Vagina (tissue), 2 donors: Measurements from ENCODE around the gene TBC1D16. TPM values are rescaled to one million over a fixed set of nuclear protein-coding genes. Genes with fewer than 3 reads are reported as not detected.

ENCODE experiments used
- DNase-seq, 2 donors: peaks; one replicate each; pipeline ENCODE4 v3.0.0-alpha.2; 2017; ENCODE audit errors: extremely low spot score in 2 of 2
- H3K27ac ChIP-seq: fragments of 200-600 bp; sonication (generic); one replicate; pipeline ENCODE4 v1.5.1; 2019
- H3K27me3 ChIP-seq: fragments of 200-600 bp; sonication (generic); one replicate; pipeline ENCODE4 v1.5.1; 2019
- H3K36me3 ChIP-seq, 2 donors: fragments of 200-600 bp; sonication (generic); one replicate each; pipeline ENCODE4 v1.5.1; 2017 to 2019
- H3K4me1 ChIP-seq: fragments of 200-600 bp; sonication (generic); one replicate; pipeline ENCODE4 v1.5.1; 2019
- H3K4me3 ChIP-seq, 2 donors: fragments of 200-600 bp; sonication (generic); 1 replicate in 1 of 2; 2 replicates in 1 of 2; pipeline ENCODE4 v1.5.1; 2016 to 2019
- H3K9me3 ChIP-seq: fragments of 200-600 bp; sonication (generic); one replicate; pipeline ENCODE4 v1.5.1; 2019
- POLR2A ChIP-seq, 2 donors: fragments of 450-650 bp; IDR thresholded peaks; one replicate each; pipeline ENCODE4 v1.6.1; 2017; ENCODE audit warnings: antibody characterized with exemption in 2 of 2, mild to moderate bottlenecking in 2 of 2, moderate library complexity in 2 of 2
- POLR2AphosphoS5 ChIP-seq, 2 donors: sonication (generic); formaldehyde crosslinking; IDR thresholded peaks; one replicate each; pipeline ENCODE4 v1.9.0; 2017; ENCODE audit warnings: antibody characterized with exemption in 2 of 2, mild to moderate bottlenecking in 2 of 2, low read depth in 1 of 2; ENCODE audit not compliant: insufficient read depth in 1 of 2
- intact Hi-C: fragments of 100-400 bp; cut with DNase I; formaldehyde crosslinking; loops from one replicate; pipeline ENCODE4 v1.15.1; 2023
- total RNA-seq: library from RNA; depleted of rRNA; stranded (reverse); fragments of >200 nt; gene quantifications from one replicate; pipeline ENCODE4 v1.2.3, GENCODE V29; 2016
- TF ChIP-seq, protein P1 (sequence below), 3 experiments: fragments of 450-650 bp in 2 of 3; fragments of 200-600 bp in 1 of 3; sonication (generic) in 1 of 3; IDR thresholded peaks; one replicate each; pipeline ENCODE4 v1.5.1; 2017 to 2019; ENCODE audit warnings: antibody characterized with exemption in 3 of 3, mild to moderate bottlenecking in 2 of 3, moderate library complexity in 2 of 3

TBC1D16 gene
- total RNA-seq: 18.2 TPM

DNA sequence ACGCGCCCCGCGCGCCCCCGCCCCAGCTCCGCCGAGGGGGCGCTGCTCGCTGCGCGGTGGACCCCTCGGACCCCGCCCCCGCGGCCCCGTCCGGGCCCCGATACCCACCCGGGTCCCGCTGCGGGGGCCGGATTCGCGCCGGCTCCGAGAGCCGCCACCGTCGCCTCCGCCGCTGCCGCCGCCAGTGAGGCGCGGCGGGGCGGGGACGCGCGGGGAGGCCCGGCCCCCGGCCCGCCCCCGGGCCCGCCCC is at the start of gene TBC1D16:
TSS of gene TBC1D16 (minus strand) at position 186 of the 250 bp plus-strand sequence. CDS start 22,325 bp downstream, outside the sequence.
- H3K9me3 ChIP-seq: no peaks in the 10 kb centered on the region
- no peak for DNase-seq
- peak within 1 kb of the TSS; percentile 71 to 86 for H3K4me3 ChIP-seq
- intact Hi-C loops: no loop called here
- TF ChIP-seq, protein P1, sequence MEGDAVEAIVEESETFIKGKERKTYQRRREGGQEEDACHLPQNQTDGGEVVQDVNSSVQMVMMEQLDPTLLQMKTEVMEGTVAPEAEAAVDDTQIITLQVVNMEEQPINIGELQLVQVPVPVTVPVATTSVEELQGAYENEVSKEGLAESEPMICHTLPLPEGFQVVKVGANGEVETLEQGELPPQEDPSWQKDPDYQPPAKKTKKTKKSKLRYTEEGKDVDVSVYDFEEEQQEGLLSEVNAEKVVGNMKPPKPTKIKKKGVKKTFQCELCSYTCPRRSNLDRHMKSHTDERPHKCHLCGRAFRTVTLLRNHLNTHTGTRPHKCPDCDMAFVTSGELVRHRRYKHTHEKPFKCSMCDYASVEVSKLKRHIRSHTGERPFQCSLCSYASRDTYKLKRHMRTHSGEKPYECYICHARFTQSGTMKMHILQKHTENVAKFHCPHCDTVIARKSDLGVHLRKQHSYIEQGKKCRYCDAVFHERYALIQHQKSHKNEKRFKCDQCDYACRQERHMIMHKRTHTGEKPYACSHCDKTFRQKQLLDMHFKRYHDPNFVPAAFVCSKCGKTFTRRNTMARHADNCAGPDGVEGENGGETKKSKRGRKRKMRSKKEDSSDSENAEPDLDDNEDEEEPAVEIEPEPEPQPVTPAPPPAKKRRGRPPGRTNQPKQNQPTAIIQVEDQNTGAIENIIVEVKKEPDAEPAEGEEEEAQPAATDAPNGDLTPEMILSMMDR (IDR thresholded peaks at IDR 0.05): no peak
- TF ChIP-seq POLR2A (IDR thresholded peaks at IDR 0.05) (peak in 1 of 2 donors; percentile 26), POLR2AphosphoS5 (IDR thresholded peaks at IDR 0.05; ENCODE audit: insufficient read depth in 1 of 2, low read depth in 1 of 2) (no peak)
- H3K4me1 ChIP-seq: peaks cover 37% of the 10 kb centered on the region
- H3K27ac ChIP-seq: peak within 1 kb of the TSS; percentile 88
- no peaks in the 10 kb centered on the region for H3K27me3 ChIP-seq
- no peaks in the 10 kb centered on the region for H3K36me3 ChIP-seq

DNA sequence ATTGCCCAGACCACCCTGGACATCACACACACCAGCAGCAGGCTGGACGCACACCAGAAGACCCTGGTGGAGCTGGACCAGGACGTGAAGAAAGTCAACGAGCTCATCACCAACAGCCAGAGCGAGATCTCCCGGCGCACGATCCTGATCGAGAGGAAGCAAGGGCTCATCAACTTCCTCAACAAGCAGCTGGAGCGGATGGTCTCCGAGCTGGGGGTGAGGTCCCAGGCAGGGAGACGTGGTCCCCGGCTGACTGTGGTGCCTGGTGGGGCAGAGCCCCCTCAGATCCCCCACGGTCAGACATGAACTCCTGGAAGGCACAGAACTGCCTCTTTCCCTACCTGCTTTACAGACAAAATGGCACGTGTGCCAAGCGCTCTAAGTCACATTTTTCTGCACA is 49.1 kb upstream of the TBC1D16 start:
- Histone ChIP-seq H3K4me1 (no peaks in the 10 kb centered on the region), H3K36me3 (no peaks in the 10 kb centered on the region), H3K27me3 (no peaks in the 10 kb centered on the region), H3K9me3 (no peaks in the 10 kb centered on the region), H3K27ac (no peak overlapping the region), H3K4me3 (no peak overlapping the region)
- TF ChIP-seq POLR2AphosphoS5 (IDR thresholded peaks at IDR 0.05; ENCODE audit: insufficient read depth in 1 of 2, low read depth in 1 of 2) (no peak), POLR2A (IDR thresholded peaks at IDR 0.05) (no peak)
- TF ChIP-seq, protein P1 (IDR thresholded peaks at IDR 0.05): no peak
- DNase-seq: no peak
- intact Hi-C loops: loop anchor here (10.0 kb wide), 1 partner anchor 80 kb away; no protein-coding TSS in a partner anchor

DNA sequence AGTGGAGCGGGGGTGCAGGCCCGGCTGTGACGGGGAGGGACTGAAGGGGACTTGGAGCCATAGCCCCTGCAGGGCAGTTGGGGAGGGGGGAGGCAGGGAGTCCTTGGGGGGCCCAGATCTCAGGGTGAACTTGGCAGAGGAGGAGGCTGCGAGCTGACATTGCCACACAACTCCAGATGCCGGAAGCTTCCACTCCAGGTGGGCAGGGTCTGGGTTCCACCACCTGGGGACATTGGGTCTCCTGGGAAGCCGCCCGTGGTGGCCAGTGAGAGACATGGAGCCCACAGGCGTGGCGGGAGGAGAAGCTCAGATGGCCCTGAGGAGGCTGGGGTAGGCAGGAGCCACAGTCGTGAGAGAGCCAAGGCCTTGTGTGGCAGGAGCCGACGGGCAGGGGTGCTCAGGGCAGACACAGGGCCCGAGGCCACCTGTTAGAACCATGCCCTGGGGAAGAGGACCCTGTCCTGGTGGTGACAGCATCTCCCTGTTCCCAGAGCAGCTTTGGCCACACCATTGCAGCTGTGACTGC is 47.5 kb upstream of the TBC1D16 start:
- no peaks in the 10 kb centered on the region for H3K27me3 ChIP-seq
- H3K4me3 ChIP-seq: no peak overlapping the region
- H3K27ac ChIP-seq: no peak overlapping the region
- no peak for DNase-seq
- TF ChIP-seq, protein P1 (IDR thresholded peaks at IDR 0.05): no peak
- TF ChIP-seq POLR2AphosphoS5 (IDR thresholded peaks at IDR 0.05; ENCODE audit: insufficient read depth in 1 of 2, low read depth in 1 of 2): no peak
- no peak for TF ChIP-seq POLR2A (IDR thresholded peaks at IDR 0.05)
- H3K4me1 ChIP-seq: no peaks in the 10 kb centered on the region
- intact Hi-C loops: loop anchor here (10.0 kb wide), 1 partner anchor 78 kb away; no protein-coding TSS in a partner anchor
- no peaks in the 10 kb centered on the region for H3K9me3 ChIP-seq
- H3K36me3 ChIP-seq: no peaks in the 10 kb centered on the region

DNA sequence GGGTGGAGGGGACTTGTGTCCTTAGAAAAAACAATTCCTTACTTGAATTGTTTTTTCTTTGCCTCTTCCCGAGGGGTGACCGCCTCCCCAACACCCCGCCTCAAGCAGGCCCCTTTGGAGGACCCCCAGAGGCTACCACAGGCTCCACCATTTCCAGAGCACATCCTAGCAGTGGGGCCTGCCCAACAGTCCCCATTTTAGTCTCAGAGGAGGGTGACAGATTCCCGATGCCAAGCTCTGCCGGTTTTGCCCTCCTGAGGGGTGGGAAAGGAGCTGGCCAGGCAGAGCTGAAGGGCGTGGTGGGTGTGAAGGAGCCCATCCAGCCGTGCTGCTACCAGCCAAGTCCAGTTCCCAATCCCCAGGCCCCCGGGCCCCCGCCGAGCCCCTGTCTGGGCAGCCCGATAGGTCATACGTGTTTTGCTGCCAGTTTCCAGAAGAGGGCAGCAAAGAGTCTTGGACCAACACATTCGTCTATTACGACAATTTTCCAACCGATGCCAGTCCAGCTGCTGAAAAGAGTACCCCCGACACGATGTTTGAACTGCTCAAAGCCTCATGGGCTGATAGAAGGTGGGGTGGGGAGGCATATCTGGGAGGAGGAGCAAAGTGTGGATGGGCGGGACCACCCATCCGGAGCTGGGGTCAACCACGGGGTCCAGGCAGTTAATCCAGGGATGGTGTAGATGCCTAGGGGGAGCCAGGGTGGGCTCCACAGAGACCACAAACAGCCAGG is 46.9 kb upstream of the TBC1D16 start:
- Histone ChIP-seq H3K36me3 (no peaks in the 10 kb centered on the region), H3K4me1 (no peaks in the 10 kb centered on the region), H3K27me3 (no peaks in the 10 kb centered on the region), H3K27ac (no peak overlapping the region), H3K4me3 (peak overlapping the region in 1 of 2 donors; percentile 6), H3K9me3 (no peaks in the 10 kb centered on the region)
- TF ChIP-seq POLR2AphosphoS5 (IDR thresholded peaks at IDR 0.05; ENCODE audit: insufficient read depth in 1 of 2, low read depth in 1 of 2): no peak
- no peak for TF ChIP-seq POLR2A (IDR thresholded peaks at IDR 0.05)
- TF ChIP-seq, protein P1 (IDR thresholded peaks at IDR 0.05): peak; percentile 37 to 79 (median 64)
- intact Hi-C loops: loop anchor here (10.0 kb wide), 1 partner anchor 78 kb away; no protein-coding TSS in a partner anchor
- no peak for DNase-seq

DNA sequence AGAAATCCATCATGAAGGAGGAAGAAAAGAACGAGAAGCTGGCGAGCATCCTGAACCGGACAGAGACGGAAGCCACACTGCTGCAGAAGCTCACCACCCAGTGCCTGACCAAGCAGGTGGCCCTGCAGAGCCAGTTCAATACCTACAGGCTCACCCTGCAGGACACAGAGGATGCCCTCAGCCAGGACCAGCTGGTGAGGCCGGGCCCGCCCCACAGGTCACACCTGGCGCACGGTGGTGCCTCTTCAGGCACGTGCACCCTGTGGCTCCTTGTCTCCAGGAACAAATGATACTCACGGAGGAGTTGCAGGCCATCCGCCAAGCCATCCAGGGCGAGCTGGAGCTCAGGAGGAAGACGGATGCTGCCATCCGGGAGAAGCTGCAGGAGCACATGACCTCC is 45.9 kb upstream of the TBC1D16 start:
- intact Hi-C loops: loop anchor here (10.0 kb wide), 1 partner anchor 77 kb away; no protein-coding TSS in a partner anchor
- DNase-seq: no peak
- Histone ChIP-seq H3K36me3 (no peaks in the 10 kb centered on the region), H3K4me3 (no peak overlapping the region), H3K27me3 (no peaks in the 10 kb centered on the region), H3K4me1 (no peaks in the 10 kb centered on the region), H3K27ac (no peak overlapping the region), H3K9me3 (no peaks in the 10 kb centered on the region)
- no peak for TF ChIP-seq POLR2AphosphoS5 (IDR thresholded peaks at IDR 0.05; ENCODE audit: insufficient read depth in 1 of 2, low read depth in 1 of 2)
- TF ChIP-seq POLR2A (IDR thresholded peaks at IDR 0.05): no peak
- TF ChIP-seq, protein P1 (IDR thresholded peaks at IDR 0.05): no peak
